Measurements from ENCODE around the gene HSD17B11. TPM values are rescaled to one million over a fixed set of nuclear protein-coding genes. Genes with fewer than 3 reads are reported as not detected.

HSD17B11 gene
- total RNA-seq, 2 donors from 2014 or later: 18.3 to 22.7 TPM

DNA sequence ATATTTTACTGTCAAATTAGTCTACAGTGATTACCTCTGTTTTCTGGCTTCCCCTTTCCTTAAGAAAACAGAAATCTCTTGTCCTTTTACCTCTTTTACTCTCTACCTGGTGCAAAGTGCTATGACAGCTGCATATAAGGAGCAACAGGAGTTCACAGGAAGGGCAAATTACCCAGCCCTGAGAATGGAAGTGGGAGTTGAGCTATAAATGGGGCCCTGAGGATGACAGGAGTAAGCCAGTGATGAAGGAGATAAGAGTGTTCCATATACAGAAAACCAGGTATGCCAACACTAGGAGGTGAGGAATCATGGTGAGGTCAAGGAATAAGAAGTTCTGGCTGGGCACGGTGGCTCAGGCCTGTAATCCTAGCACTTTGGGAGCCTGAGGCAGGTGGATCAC, 63.9 kb downstream of the HSD17B11 start:
- H3K9me3 ChIP-seq (ENCODE audit: control insufficient read depth, low read length): no peaks in the 10 kb centered on the region
- WGBS, 2 experiments (ENCODE audit: insufficient coverage in 1 of 2, insufficient read length in 1 of 2): 96 to 100% methylated on average over 1 of the region's 1 CpG
- no peak overlapping the region for H3K4me3 ChIP-seq (ENCODE audit: low read length)
- no peaks in the 10 kb centered on the region for H3K4me1 ChIP-seq (ENCODE audit: control insufficient read depth, insufficient read depth, low read length)
- no peak overlapping the region for H3K4me3 Mint-ChIP-seq
- H3K27me3 ChIP-seq (ENCODE audit: control insufficient read depth, insufficient read depth, low read length, poor library complexity, severe bottlenecking): no peaks in the 10 kb centered on the region
- H3K27ac ChIP-seq (ENCODE audit: low read depth, low read length): no peak overlapping the region
- DNase-seq: no peak
- H3K36me3 Mint-ChIP-seq (ENCODE audit: low read depth): no peaks in the 10 kb centered on the region
- H3K36me3 ChIP-seq (ENCODE audit: control insufficient read depth, insufficient read depth, low read length): no peaks in the 10 kb centered on the region
- peaks cover 2% of the 10 kb centered on the region for H3K9me3 Mint-ChIP-seq
- TF ChIP-seq CTCF (conservative IDR thresholded peaks at IDR 0.05): no peak
- no peak overlapping the region for H3K27ac Mint-ChIP-seq
- H3K4me1 Mint-ChIP-seq: no peaks in the 10 kb centered on the region
- no peak overlapping the region for H3K9ac ChIP-seq (ENCODE audit: extremely low read depth, low read length, poor library complexity, severe bottlenecking)
- peaks cover 5% of the 10 kb centered on the region for H3K27me3 Mint-ChIP-seq (ENCODE audit: insufficient read depth)

DNA sequence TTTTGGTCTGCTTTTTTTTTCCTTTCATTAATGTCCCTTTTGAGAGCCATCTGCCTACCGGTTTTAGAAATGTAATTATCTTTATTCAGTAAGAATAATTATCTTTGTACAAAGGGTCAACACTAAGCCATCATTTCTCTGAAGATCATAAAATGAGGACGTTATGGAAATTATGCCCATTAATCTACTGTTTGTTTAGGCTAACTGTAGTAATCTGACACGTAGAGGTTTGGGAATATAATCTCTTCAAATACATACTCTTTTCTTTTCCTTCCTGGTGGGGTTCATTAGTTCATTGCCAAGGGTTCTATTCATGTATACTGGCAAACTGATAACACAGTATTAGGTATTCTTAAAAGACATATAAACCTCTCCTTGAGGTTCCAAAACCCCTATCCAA, 64.5 kb downstream of the HSD17B11 start:
- WGBS, 2 experiments (ENCODE audit: insufficient coverage in 1 of 2, insufficient read length in 1 of 2): 94% methylated on average over 2 of the region's 3 CpGs; no CpG with 5 or more reads in 1 of the 2 experiments
- H3K4me3 ChIP-seq (ENCODE audit: low read length): no peak overlapping the region
- H3K27me3 Mint-ChIP-seq (ENCODE audit: insufficient read depth): peaks cover under 1% of the 10 kb centered on the region
- no peaks in the 10 kb centered on the region for H3K4me1 Mint-ChIP-seq
- DNase-seq: no peak
- no peak overlapping the region for H3K27ac ChIP-seq (ENCODE audit: low read depth, low read length)
- no peaks in the 10 kb centered on the region for H3K9me3 ChIP-seq (ENCODE audit: control insufficient read depth, low read length)
- no peaks in the 10 kb centered on the region for H3K27me3 ChIP-seq (ENCODE audit: control insufficient read depth, insufficient read depth, low read length, poor library complexity, severe bottlenecking)
- TF ChIP-seq CTCF (conservative IDR thresholded peaks at IDR 0.05): no peak
- no peaks in the 10 kb centered on the region for H3K36me3 ChIP-seq (ENCODE audit: control insufficient read depth, insufficient read depth, low read length)
- no peaks in the 10 kb centered on the region for H3K4me1 ChIP-seq (ENCODE audit: control insufficient read depth, insufficient read depth, low read length)
- no peaks in the 10 kb centered on the region for H3K36me3 Mint-ChIP-seq (ENCODE audit: low read depth)
- peaks cover 2% of the 10 kb centered on the region for H3K9me3 Mint-ChIP-seq
- H3K4me3 Mint-ChIP-seq: no peak overlapping the region
- H3K9ac ChIP-seq (ENCODE audit: extremely low read depth, low read length, poor library complexity, severe bottlenecking): no peak overlapping the region
- H3K27ac Mint-ChIP-seq: no peak overlapping the region

DNA sequence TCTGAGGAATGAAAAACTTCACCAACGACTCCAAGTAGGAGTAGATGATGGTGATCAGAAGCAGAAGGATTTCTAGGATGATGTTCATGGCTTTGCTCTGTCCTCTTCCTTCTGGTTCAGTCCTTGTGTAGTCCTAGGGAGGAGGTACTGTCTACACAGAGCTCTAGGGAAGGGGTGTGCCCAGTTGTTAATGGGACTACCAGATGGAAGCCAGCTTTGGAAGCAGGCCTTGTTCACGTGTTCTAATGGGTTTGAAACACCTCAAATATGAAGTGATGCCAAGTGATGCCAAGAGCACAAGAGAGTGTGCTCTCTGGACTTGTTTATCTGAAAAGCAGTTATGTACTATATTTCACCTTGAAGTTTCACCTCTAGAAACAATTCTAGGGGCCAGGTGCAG, 68.2 kb downstream of the HSD17B11 start, which contains the start of gene HSD17B13:
Gene HSD17B13 (minus strand): TSS at position 129 of the 400 bp plus-strand sequence. CDS start 41 bp downstream, at position 88.
- no peak within 1 kb of the TSS for H3K4me3 ChIP-seq (ENCODE audit: low read length)
- H3K36me3 Mint-ChIP-seq (ENCODE audit: low read depth): no peaks in the 10 kb centered on the region
- 92 to 93% methylated on average over 1 to 2 of the region's 2 CpGs for WGBS, 2 experiments (ENCODE audit: insufficient coverage in 1 of 2, insufficient read length in 1 of 2)

More for the DNA sequence above, 68.2 kb downstream of the HSD17B11 start, which contains the start of gene HSD17B13:
- Histone ChIP-seq H3K4me1 (ENCODE audit: control insufficient read depth, insufficient read depth, low read length) (no peaks in the 10 kb centered on the region), H3K9ac (ENCODE audit: extremely low read depth, low read length, poor library complexity, severe bottlenecking) (no peak within 1 kb of the TSS), H3K9me3 (ENCODE audit: control insufficient read depth, low read length) (no peaks in the 10 kb centered on the region), H3K27me3 (ENCODE audit: control insufficient read depth, insufficient read depth, low read length, poor library complexity, severe bottlenecking) (no peaks in the 10 kb centered on the region), H3K36me3 (ENCODE audit: control insufficient read depth, insufficient read depth, low read length) (no peaks in the 10 kb centered on the region), H3K27ac (ENCODE audit: low read depth, low read length) (no peak within 1 kb of the TSS)
- no peak for DNase-seq
- Mint-ChIP-seq H3K27me3 (ENCODE audit: insufficient read depth) (no peaks in the 10 kb centered on the region), H3K4me1 (no peaks in the 10 kb centered on the region), H3K27ac (no peak within 1 kb of the TSS), H3K9me3 (no peaks in the 10 kb centered on the region), H3K4me3 (no peak within 1 kb of the TSS)
- no peak for TF ChIP-seq CTCF (conservative IDR thresholded peaks at IDR 0.05)

All from endodermal cell (in vitro differentiated cells).